ENCODE results near the gene NREP.

Gene NREP

DNA sequence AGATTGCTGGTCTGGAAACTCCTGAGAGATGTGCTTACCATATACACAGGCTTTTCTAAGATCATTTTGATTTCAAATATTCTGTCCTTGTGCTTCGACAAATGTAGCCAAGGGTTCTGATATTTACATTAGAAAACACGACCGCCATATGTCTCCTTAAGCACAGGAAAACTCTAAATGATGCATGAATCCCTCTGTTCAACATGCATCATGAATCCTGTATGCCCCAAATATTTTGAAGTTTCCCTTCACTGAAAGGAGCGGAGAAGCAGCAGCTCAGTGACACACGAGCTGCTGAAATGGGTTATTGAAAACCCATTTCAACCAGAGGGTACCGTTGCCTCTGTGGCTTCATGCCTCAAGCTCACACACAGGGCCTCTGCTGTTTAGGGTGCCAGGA is 74.4 kb downstream of the NREP start:
- TF ChIP-seq, protein P1, sequence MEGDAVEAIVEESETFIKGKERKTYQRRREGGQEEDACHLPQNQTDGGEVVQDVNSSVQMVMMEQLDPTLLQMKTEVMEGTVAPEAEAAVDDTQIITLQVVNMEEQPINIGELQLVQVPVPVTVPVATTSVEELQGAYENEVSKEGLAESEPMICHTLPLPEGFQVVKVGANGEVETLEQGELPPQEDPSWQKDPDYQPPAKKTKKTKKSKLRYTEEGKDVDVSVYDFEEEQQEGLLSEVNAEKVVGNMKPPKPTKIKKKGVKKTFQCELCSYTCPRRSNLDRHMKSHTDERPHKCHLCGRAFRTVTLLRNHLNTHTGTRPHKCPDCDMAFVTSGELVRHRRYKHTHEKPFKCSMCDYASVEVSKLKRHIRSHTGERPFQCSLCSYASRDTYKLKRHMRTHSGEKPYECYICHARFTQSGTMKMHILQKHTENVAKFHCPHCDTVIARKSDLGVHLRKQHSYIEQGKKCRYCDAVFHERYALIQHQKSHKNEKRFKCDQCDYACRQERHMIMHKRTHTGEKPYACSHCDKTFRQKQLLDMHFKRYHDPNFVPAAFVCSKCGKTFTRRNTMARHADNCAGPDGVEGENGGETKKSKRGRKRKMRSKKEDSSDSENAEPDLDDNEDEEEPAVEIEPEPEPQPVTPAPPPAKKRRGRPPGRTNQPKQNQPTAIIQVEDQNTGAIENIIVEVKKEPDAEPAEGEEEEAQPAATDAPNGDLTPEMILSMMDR (IDR thresholded peaks at IDR 0.05; ENCODE audit: low read depth, low read length), result no peak
- DNase-seq (ENCODE audit: extremely low read depth, low read depth), result no peak

DNA sequence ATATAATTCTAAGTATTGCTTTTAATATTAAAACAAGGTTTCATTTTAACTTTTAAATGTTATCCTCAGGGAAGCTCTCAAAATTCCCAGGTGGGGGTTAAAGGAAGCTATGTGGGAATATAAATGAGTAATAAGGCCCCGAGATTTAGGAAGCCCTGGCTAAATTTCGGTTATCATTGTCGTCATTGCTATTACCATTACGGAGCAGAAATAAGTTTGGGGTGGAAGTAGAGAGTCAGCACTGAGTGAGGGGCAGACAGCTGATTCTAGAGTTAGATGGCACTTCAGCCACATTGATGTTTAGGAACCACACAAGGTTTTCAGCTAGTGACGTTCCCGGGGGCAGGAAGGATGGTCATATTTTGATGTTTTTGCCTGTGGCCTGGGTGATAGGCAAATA is 74.9 kb downstream of the NREP start:
- TF ChIP-seq, protein P1 (IDR thresholded peaks at IDR 0.05; ENCODE audit: low read depth, low read length), result no peak
- no peak for DNase-seq (ENCODE audit: extremely low read depth, low read depth)

DNA sequence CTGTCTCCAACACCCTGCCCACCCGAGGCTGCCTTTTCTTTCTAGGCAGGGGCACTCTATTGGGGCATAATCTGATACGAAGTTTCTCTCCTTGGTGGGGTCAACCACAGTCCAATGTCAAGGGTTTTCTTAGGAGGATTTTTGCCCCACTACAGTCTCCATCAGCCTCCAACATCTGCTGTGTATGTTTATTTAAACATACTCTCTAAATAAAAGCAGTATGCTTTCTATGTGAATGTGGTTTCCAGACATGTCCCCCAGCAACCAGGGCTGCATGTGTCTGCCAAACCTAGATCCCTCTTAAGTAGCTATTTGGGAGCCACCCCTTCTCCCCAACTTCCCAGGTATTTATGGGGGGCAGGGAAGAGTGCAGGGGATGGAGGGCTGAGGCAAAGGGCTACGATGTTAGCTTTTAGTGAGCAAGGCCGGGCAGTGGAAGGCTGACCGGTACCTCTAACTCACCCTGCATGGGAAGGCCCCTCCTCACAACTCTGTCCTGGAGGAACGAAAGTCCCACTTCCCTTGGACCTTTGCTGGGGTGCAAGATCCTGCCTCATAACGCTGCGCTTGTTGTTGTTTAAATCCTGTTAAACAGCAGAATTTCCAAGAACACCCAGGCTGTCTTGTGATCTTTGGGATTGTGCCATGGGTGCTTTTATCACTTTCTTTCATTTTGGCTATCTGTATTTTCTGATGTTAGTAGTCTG is 75.4 kb downstream of the NREP start:
- TF ChIP-seq, protein P1 (IDR thresholded peaks at IDR 0.05; ENCODE audit: low read depth, low read length), result no peak
- no peak for DNase-seq (ENCODE audit: extremely low read depth, low read depth)

DNA sequence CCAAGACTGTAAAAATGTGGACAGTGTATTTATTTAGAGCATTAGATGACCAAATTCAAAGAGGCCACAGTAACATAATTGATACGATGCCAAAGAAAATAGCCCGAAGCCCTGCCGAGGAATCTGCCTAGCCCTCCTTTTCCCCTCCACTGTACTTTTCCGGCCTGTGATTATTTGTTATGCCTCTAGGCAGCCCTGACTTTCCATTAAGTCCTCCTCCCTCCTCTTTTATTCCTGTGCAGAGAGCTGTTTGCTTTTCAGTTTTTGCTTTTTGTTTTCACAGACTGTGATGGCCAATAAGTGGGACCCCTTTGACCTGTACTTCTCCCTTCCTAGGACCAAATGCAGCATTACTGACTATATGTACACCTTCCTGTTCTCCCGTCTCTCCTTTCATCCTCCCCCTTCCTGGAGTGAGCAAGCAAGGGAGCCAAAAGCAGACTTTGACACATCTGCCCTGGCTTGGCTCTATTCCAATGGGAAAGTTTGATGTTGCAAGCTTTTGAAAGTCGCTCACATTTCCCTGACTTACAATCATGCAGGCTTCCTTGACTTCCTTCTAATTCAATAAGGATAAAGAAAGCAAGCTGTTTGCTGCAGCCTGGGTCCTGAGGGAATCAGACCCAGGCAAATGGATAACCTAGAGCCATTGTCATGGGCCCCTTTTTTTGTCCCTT is 76.1 kb downstream of the NREP start:
- peak; percentile 94 for DNase-seq (ENCODE audit: extremely low read depth, low read depth)
- TF ChIP-seq, protein P1 (IDR thresholded peaks at IDR 0.05; ENCODE audit: low read depth, low read length), result no peak

DNA sequence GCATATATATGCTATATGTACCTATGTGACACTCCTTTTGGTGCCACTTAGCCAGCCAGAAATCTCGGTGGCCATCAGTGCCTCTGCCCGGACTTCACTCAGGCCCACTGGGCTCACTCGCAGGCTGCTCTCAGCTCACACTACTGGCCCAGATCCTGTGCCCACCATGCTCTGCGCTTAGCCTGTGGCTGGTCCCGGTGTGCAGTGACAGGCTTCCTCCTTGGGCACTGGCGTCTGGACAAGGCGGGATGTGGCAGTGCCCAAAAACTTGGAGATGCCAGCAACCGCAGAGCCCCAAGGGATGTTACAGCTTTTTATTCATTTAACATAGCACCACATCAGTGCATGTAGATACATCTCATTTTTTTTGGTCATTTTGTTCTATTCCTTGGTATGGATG is 77.4 kb downstream of the NREP start:
- no peak for DNase-seq (ENCODE audit: extremely low read depth, low read depth)

More for the DNA sequence above, 77.4 kb downstream of the NREP start:
- TF ChIP-seq, protein P1 (IDR thresholded peaks at IDR 0.05; ENCODE audit: low read depth, low read length), result no peak
